IPS-NIHi11 (cell line): ENCODE results near the gene LTO1.

Experiments
- DNase-seq: peaks from one replicate; pipeline ENCODE4 v3.0.0; 2012; ENCODE audit warnings: mixed read lengths, low spot score

The LTO1 gene, protein sequence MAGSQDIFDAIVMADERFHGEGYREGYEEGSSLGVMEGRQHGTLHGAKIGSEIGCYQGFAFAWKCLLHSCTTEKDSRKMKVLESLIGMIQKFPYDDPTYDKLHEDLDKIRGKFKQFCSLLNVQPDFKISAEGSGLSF

DNA sequence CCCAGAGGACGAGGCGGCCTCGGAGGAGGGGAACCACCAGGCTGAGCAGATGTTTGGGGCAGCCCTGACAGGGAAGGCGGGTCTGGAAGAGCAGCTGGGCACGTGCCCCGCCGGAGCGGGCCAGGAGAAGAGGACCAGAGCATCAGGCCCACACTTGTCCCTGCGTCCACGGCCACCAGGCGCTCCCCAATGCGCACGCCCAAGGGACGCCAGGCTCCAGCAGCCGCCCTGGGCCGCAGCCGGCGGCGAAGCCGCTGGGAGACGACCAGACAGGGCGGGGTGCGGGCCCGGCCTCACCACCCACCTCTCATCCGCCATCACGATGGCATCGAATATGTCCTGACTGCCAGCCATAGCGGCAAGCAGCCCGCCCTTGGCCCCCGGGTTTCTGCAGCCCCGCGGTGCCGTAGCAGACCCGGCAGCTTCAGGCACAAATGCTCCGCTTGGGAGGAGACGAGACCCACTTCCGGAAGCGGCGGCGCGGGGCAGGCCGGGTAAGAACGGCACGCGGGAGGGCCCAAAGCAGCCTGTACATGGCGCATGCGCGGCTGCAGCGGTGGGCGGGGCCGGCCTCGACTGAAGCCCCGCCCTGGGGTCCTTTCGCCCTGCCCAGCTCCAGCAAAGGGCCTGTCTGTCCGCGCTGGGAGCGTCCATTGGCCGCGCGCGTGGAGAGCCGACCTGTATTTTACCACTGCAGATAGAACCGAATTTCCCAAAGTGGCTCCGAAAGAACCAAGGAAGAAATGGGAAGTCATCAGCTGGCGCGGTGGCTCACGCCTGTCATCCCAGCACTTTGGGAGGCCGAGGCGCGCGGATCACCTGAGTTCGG is at the start of gene LTO1:
TSS of gene LTO1 (minus strand) at position 468 of the 829 bp plus-strand sequence. CDS start at position 354, 114 bp downstream.
- DNase-seq = peak; percentile 98

GRCh38 chr11:69721745-69722144 is 46.6 kb upstream of the LTO1 start:
- peak; percentile 56 for DNase-seq

GRCh38 chr11:69721106-69721505 is 46.0 kb upstream of the LTO1 start:
- no peak for DNase-seq

DNA sequence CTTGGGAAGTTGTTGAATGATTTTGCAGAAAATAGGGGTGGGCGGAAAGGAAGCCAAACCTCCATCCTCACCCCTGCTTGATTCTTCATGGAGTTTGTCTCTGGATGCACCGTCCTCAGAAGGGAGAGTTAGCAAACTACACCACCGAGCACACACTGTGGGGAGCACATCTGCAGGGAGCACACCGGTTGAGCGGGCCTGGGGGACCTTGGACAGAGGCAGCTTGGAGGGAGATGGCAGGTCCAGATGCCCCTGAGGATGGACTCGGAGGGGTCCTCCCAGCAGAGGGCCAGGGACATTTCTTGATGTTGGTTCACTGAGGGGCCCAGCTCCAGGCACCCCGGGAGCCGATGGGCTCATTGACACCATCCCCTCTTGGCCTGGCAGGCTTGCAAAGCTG is 43.8 kb upstream of the LTO1 start:
- DNase-seq = no peak

- peak; percentile 92 for DNase-seq
Measured at GRCh38 chr11:69718147-69718546, 43.0 kb upstream of the LTO1 start.

GRCh38 chr11:69716891-69717747 is 42.0 kb upstream of the LTO1 start:
- no peak for DNase-seq

GRCh38 chr11:69716099-69716498 is 40.9 kb upstream of the LTO1 start:
- DNase-seq = no peak

DNA sequence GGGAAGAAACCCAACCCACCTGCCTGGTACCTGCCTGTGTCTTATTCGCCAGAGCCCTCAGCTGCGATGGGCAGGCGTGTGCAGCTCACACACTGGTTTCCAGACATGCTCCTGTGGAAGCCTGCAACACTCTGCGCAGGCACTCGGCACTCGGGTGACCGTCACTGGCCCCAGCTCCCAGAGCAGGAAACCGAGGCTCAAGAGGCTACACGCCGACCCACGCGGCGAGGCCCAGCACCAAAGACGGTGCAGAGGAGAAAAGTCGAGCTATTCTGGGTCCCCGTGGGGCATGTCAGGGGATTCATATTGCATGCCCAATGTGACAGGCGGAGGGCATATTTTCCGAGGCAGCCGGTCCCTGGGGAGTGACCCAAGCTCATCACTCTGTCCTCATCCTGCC is 40.3 kb upstream of the LTO1 start:
- DNase-seq = no peak

DNA sequence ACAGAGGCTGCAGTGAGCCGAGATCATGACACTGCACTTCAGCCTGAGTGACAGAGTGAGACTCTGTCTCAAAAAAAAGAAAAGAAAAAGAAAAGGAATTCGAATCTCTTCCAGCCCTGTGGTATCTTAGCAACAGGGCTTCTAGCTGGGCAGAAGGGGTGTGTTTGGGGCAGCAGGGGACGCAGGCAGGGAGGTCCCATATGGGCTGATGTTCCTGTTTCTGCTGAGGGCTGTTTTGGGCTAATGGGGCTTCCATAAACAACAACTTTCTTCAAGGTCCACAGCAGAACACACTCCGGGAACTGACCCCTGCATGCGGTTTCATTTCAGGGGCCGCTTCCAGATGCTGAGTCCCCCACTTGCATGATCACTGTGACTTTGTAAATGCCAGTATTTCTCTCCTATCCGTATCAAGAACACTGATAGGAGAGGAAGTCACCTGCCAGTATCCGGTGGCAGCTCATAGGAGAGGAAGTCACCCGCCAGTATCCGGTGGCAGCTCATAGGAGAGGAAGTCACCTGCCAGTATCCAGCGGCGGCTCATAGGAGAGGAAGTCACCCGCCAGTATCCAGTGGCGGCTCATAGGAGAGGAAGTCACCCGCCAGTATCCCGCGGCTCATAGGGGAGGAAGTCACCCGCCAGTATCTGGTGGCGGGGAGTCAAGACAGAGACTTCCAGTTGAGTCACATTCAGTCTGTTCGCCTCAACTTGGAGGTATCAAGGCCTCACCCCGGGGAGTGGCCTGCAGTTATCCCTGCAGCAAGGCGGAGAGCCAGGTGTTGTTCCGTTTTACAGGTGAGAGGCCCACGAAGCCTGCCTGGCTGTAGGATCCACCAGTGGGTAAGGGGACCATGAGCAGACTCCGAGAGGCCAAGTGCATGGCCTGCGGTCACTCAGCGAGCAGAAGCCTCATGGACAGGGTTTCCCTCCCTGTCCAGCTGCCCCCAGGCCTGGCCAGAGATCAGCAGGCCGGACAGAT is 37.0 kb upstream of the LTO1 start:
- DNase-seq = no peak

DNA sequence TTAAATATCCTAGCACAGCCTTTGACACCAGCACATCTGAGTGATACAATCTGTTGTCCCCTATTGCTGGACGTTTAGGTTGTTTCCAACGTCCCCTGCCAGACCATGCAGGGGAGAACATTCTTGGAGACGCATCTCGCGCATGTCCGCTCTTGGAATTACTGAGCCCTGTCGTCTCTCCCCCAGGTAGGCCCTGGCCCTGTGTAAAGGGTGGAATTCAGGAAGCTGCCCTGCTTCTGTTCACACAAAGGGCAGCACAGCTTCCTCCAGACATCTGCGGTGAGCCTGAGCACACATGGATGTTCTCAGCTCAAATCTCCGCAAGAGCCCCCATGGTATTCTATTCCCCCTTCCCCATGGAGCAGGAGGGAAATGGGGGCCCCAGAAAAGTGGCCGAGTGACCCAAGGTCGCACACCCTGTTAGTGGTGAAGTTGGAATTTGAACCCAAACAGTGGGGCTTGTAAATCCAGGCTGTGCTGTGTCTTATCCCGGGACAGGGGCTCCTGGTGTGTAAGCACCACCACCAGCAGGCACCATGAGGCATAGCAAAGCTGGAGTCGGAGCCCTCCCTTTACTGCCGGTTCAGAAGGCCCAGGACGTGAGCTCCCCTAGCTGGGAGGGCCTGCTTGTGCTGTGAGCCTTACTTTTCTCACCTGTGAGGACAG is 33.7 kb upstream of the LTO1 start:
- no peak for DNase-seq

DNA sequence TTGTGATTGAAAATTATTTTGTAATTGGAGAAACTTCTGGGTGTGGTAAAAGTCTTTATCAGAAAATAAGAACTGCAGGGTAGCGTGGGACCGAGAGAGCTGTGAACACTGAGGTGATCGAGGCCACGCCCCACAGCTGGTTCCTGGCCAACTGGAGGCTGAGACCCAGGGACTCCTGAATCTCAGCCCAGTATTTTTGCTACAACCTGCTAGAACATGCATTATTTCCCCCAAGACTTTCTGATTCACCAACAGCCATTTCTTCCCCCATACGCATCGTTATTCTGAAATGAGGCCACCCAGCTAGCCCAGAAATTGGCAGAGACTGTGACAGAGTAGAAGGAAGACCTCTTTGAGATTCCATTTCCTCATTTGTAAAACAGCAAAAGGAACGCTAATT is 32.0 kb upstream of the LTO1 start:
- DNase-seq = no peak

GRCh38 chr11:69705901-69706787 is 31.0 kb upstream of the LTO1 start:
- DNase-seq = no peak

GRCh38 chr11:69705351-69705811 is 30.2 kb upstream of the LTO1 start:
- no peak for DNase-seq

DNA sequence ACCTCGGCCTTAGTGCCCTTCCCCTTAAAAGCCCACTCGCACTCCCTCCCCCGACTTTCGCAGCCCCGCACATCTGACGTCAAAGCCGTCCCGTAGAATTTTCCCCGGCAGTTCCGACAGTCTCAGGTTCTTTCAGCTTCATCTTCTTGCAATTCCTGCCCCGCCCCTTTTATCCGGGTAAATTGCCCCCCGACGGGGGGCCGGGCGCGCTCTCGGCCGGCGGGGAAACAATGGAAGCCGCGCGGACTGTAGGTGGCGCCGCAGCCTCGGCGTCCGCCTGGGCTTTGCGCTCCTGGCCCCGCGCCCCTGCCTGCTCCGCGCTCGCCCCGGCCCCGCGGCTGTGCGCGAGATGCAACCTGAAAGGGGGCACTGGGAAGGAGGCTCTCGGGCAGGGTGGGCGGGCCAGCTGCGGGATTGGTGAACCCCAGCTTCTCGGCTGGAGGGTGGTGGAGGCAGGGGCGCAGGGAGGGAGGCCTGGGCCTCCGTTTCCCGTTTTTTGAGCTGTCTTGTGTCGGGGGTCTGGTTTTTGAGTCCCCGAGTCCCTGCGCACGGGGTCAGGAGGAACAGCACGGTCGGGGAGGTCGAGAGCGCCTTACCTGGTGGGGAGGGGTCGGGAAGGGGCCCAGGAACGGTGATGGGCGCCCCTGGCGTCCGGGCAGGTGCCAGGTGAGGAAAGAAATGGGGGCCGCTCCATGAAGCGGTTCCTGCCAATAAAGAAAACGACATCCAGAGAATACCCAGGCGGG is 29.5 kb upstream of the LTO1 start:
- peak; percentile 85 for DNase-seq

DNA sequence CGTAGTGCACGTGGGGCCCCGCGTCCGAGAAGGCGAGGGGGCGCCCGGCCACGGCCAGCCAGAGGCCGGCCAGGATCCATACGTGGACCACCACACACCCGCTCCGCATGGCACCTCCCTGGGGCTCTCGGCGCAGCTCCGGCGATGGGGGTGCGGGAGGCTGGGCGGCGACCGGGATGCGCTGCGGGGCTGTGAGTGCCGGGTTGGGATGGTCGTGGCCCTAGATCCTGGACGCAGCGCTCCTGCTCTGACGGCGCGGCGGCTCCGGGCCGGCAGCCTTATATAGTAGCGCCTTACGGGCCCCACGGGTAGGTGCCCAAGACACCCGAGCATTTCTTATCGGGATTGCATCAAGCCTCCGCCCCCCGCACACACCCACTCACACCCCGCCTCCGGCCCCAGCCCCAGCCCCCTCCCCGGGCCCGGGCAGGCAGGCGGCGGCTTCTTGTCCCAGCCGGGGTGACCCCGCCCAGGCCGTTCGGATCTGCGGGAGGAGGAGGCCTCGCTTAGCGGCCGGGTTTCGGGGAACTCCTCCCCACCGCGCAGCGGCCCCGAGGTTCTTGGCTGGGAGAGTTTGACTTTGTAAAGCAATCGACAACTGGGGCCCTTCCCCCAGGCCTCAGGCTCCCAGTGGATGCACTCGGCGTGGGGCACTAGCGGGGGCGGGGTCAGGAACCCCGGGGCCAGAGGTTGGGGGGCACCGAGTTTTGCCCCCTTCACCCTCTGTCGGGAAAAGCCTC is 28.8 kb upstream of the LTO1 start, which contains the start of gene FGF19:
TSS of gene FGF19 (minus strand) at position 255 of the 740 bp plus-strand sequence. CDS start at position 109, 146 bp downstream.
- peak; percentile 70 for DNase-seq

- DNase-seq = no peak
Measured at GRCh38 chr11:69703453-69703767, 28.3 kb upstream of the LTO1 start.

DNA sequence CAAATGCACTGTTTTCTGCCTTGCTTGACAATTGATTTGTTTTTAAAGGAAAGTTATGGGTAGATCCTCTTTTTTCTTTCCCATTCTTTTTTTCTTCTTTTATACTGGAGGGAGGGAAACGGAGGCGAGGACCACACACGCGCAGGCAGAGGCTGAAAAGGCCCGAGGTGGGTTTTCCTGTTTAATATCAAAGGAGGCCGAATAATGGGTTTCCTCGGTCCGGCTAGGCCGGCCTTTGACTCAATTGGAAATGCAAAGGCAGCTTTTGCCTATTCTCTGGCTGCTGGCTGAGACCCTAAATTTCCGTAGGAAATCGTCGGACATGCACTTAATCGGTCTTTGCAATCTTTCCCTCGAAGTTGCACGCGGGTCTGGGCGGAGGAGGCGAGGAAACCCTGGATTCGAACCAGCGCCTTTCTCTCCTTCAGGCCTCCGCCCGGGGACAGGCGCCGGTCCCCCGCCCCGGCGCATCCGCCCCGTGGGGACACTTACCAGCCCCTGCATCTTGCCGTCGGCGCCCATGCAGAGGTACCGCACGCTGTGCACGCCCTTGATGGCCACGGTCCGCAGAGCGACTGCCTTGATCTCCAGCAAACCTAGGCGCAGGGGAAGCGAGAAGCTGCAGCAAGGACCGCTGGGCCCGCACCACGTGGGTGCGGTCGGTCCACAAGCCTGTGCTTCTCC is 27.8 kb upstream of the LTO1 start:
- DNase-seq = no peak

DNA sequence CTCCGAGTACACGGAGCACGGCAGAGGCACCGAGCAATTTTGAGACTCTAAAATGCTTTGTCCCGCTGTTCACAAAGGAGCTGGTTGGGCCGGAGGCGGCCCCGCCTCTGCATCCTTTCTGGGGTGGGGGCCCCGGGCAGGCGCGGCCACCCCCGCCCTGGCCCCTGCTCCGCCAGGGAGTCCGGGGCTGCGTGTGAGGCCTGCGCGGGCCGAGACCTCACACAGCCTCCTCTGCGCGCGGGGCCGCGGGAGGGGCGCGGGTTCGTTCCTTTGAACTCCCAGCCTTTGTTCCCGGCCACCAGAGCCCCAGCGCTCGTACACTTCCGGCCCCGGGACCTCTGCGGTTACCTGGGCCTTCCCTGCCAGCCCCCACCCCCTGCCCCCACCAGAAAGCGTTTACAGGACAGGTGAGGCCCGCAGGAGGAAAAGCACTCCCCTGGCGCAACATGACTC is 27.1 kb upstream of the LTO1 start:
- DNase-seq = peak; percentile 46
